ENCODE results near the gene NDUFS6.

The NDUFS6 gene

GRCh38 chr5:1789834-1790471, 11.3 kb upstream of the NDUFS6 start:
- TF ChIP-seq CTCF (conservative IDR thresholded peaks at IDR 0.05) (no peak), ZFX (IDR thresholded peaks at IDR 0.05) (no peak)
- no peak overlapping the region for H3K27ac ChIP-seq

- no peak for TF ChIP-seq CTCF (conservative IDR thresholded peaks at IDR 0.05)
- TF ChIP-seq ZFX (IDR thresholded peaks at IDR 0.05), result no peak
- no peak overlapping the region for H3K27ac ChIP-seq
Observed at GRCh38 chr5:1791176-1791575, 10.0 kb upstream of the NDUFS6 start.

- H3K27ac ChIP-seq, result no peak overlapping the region
- TF ChIP-seq ZFX (IDR thresholded peaks at IDR 0.05), result no peak
- TF ChIP-seq CTCF (conservative IDR thresholded peaks at IDR 0.05), result no peak
Observed at GRCh38 chr5:1792842-1793266, 8.4 kb upstream of the NDUFS6 start.

- TF ChIP-seq ZFX (IDR thresholded peaks at IDR 0.05) (no peak), CTCF (conservative IDR thresholded peaks at IDR 0.05) (no peak)
Observed at GRCh38 chr5:1793301-1793740, 7.9 kb upstream of the NDUFS6 start.

GRCh38 chr5:1793966-1794900, 7.0 kb upstream of the NDUFS6 start:
- no peak overlapping the region for H3K27ac ChIP-seq
- TF ChIP-seq ZFX (IDR thresholded peaks at IDR 0.05) (no peak), CTCF (conservative IDR thresholded peaks at IDR 0.05) (no peak)

More at GRCh38 chr5:1793301-1793740, 7.9 kb upstream of the NDUFS6 start:
- H3K27ac ChIP-seq, result no peak overlapping the region

- TF ChIP-seq ZFX (IDR thresholded peaks at IDR 0.05) (no peak), CTCF (conservative IDR thresholded peaks at IDR 0.05) (no peak)
- H3K27ac ChIP-seq, result no peak overlapping the region
Observed at GRCh38 chr5:1794901-1795290, 6.3 kb upstream of the NDUFS6 start.

GRCh38 chr5:1795506-1795905, 5.7 kb upstream of the NDUFS6 start:
- no peak overlapping the region for H3K27ac ChIP-seq
- TF ChIP-seq ZFX (IDR thresholded peaks at IDR 0.05), result no peak
